Fibroblast of pulmonary artery (primary cell): ENCODE results near the gene TACR1.
A peak's percentile ranks its signal among the peaks of the same experiment; 100 is the strongest.

Experiments
- DNase-seq: peaks from one replicate; pipeline ENCODE4 v3.0.0-alpha.2; 2010; ENCODE audit warnings: low read depth
- H3K4me3 ChIP-seq: replicated peaks from 2 replicates; pipeline ENCODE4 v1.5.1; 2011; ENCODE audit warnings: low read depth, mild to moderate bottlenecking, control low read depth, low read length, moderate library complexity
- TF ChIP-seq, protein P1 (sequence below): IDR thresholded peaks from 2 replicates; pipeline ENCODE4 v1.5.1; 2011; ENCODE audit warnings: mild to moderate bottlenecking, control low read depth, low read length, inconsistent platforms; ENCODE audit errors: missing control alignments

Gene TACR1

DNA sequence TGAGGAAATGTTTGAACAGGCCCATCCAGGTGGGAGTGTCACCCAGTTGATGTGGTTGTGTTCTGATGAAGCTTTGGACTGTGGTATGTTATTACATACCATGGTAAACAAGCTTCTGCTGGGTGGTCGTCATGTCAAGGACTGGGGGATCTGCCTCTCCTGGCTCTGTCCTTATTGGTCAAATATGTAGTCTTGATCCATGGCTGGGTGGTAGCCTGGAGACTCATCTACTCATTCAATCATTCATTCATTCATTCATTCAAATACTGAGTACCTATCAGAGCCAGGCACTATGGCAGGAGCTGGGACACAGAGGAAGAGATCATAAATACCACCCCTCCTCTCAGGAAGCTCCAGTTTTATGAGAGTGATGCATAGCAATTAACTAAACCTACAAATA lies 60.8 kb downstream of the TACR1 start:
- no peak for DNase-seq
- TF ChIP-seq, protein P1, sequence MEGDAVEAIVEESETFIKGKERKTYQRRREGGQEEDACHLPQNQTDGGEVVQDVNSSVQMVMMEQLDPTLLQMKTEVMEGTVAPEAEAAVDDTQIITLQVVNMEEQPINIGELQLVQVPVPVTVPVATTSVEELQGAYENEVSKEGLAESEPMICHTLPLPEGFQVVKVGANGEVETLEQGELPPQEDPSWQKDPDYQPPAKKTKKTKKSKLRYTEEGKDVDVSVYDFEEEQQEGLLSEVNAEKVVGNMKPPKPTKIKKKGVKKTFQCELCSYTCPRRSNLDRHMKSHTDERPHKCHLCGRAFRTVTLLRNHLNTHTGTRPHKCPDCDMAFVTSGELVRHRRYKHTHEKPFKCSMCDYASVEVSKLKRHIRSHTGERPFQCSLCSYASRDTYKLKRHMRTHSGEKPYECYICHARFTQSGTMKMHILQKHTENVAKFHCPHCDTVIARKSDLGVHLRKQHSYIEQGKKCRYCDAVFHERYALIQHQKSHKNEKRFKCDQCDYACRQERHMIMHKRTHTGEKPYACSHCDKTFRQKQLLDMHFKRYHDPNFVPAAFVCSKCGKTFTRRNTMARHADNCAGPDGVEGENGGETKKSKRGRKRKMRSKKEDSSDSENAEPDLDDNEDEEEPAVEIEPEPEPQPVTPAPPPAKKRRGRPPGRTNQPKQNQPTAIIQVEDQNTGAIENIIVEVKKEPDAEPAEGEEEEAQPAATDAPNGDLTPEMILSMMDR: no peak
- no peak overlapping the region for H3K4me3 ChIP-seq

- TF ChIP-seq, protein P1: no peak
- no peak overlapping the region for H3K4me3 ChIP-seq
- DNase-seq: no peak
These were observed 63.4 kb downstream of the TACR1 start for GRCh38 chr2:75135776-75136400.

GRCh38 chr2:75134860-75135259 lies 64.5 kb downstream of the TACR1 start:
- DNase-seq: no peak
- TF ChIP-seq, protein P1: no peak
- no peak overlapping the region for H3K4me3 ChIP-seq

DNA sequence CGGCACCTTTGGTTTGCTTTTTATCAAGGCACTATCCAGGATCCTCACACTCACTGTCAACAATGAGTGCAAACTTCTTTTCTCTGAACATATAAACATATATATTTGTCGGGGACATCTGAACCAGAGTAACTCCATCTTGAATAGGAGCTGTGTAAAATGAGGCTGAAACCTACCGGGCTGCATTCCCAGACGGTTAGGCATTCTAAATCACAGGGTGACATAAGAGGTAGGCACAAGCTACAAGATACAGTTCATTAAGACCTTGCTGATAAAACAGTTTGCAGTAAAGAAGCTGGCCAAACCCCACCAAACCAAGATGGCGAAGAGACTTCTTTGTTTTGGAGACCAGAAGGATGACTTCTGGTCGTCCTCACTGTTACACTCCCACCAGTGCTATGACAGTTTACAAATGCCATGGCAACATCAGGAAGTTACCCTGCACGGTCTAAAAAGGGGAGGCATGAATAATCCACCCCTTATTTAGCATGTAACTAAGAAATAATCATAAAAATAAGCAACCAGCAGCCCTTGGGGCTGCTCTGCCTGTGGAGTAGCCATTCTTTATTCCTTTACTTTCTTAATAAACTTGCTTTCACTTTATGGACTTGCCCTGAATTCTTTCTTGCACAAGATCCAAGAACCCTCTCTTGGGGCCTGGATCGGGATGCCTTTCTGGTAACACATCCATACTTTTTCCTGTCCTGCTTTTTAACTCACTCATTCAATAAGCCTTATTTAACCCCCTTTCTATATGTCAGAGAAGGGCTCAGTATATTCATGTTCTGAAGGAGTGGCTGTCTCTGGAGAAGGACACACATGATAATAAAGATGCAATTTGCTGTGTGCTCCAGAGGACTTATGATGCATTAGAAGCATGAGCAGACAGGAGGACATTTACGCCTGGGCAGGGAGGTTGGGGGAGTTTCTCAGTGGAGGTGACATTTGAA lies 65.4 kb downstream of the TACR1 start:
- H3K4me3 ChIP-seq: no peak overlapping the region
- TF ChIP-seq, protein P1: no peak

DNA sequence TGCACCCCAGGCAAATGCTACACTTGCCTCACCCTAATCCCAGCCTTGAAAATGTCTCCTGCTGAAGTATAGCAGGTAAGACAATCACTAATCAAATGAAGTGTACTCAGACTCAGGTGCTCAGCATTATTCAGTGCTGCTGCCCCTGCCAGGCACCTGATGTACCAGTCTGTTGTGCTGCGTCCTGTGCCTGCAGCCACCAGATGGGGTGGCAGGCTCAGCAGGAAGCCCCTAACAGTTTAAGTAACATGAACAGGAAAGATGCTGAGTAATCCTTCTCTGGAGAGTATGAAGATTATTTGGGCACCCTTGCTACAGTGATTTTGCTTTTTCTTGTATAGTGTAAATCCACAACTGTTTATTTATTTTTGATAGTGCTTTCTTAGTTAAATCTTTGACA lies 69.1 kb downstream of the TACR1 start:
- TF ChIP-seq, protein P1: peak; percentile 25
- no peak overlapping the region for H3K4me3 ChIP-seq
- DNase-seq: no peak

More for the DNA sequence above, 65.4 kb downstream of the TACR1 start:
- DNase-seq: no peak

DNA sequence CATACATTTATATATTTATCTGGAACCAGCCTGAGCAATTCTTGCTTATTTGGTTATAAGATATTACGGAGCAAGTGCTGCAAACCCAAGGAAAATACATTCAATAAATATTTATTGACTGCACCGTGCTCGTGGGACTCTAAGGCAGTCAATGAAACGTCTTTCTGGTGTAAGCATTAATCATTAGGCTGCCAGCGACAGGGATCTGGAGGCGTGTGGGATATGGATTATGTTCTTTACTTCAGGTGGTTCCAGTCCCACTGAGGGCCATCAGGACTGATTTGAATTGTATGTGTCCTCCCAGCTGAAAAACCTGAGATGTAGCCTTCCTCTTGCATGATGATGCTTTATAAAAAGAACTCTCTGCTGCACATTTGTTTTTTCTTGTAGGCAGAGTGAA lies 75.4 kb downstream of the TACR1 start:
- H3K4me3 ChIP-seq: no peak overlapping the region
- TF ChIP-seq, protein P1: no peak
- no peak for DNase-seq
